NCI-H1105 treated with DMSO at 0.1 percent for 48 hours (cell line): ENCODE data around the gene MED15.
"Not testable (repeated sequence)": the region's sequence is repeated elsewhere in the genome, so short reads cannot be mapped to it uniquely, and the experiment has no call there.

Source experiments
- DNase-seq: peaks from one replicate; lab custom pipeline; 2025; lab: John Stamatoyannopoulos, UW

Gene MED15

GRCh38 chr22:20507253-20508066, at the start of gene MED15:
Gene MED15, plus strand, starts transcription at chr22:20507610. Its CDS starts 69 bp downstream, at chr22:20507679.
- peak; percentile 82 for DNase-seq

- no peak for DNase-seq
Measured at GRCh38 chr22:20458530-20459151, 48.8 kb upstream of the MED15 start.

GRCh38 chr22:20459152-20459542, 48.3 kb upstream of the MED15 start:
- no peak for DNase-seq

- no peak for DNase-seq
Measured at GRCh38 chr22:20459862-20460261, 47.5 kb upstream of the MED15 start.

- DNase-seq: no peak
Measured at GRCh38 chr22:20463324-20464095, 43.9 kb upstream of the MED15 start.

- DNase-seq: no peak
Measured at GRCh38 chr22:20464096-20464614, 43.3 kb upstream of the MED15 start.

GRCh38 chr22:20464912-20465758, 42.3 kb upstream of the MED15 start:
- DNase-seq: no peak

GRCh38 chr22:20465759-20466077, 41.7 kb upstream of the MED15 start:
- DNase-seq: no peak

- no peak for DNase-seq
Measured at GRCh38 chr22:20466659-20467379, 40.6 kb upstream of the MED15 start.

GRCh38 chr22:20469110-20469868, 38.1 kb upstream of the MED15 start:
- no peak for DNase-seq

GRCh38 chr22:20470525-20470924, 36.9 kb upstream of the MED15 start:
- not testable (repeated sequence) for DNase-seq

GRCh38 chr22:20471126-20471833, 36.1 kb upstream of the MED15 start:
- no peak for DNase-seq

GRCh38 chr22:20472629-20473442, 34.6 kb upstream of the MED15 start:
- no peak for DNase-seq

GRCh38 chr22:20475115-20475436, 32.3 kb upstream of the MED15 start:
- no peak for DNase-seq

GRCh38 chr22:20475569-20475968, 31.8 kb upstream of the MED15 start:
- not testable (repeated sequence) for DNase-seq

- not testable (repeated sequence) for DNase-seq
Measured at GRCh38 chr22:20478059-20478458, 29.4 kb upstream of the MED15 start.

- DNase-seq: no peak
Measured at GRCh38 chr22:20479612-20480196, 27.7 kb upstream of the MED15 start.

GRCh38 chr22:20483143-20483506, 24.3 kb upstream of the MED15 start:
- not testable (repeated sequence) for DNase-seq

- DNase-seq: no peak
Measured at GRCh38 chr22:20483771-20484170, 23.6 kb upstream of the MED15 start.
